Neural cell (in vitro differentiated cells): Measurements from ENCODE around the gene HOXA5.

Source experiments
- EP300 ChIP-seq: fragments of 450-650 bp; conservative IDR thresholded peaks from 2 replicates; pipeline ENCODE4 v1.6.1; 2014; ENCODE audit warnings: antibody characterized with exemption, mild to moderate bottlenecking, moderate library complexity; ENCODE audit not compliant: poor library complexity, severe bottlenecking
- EZH2 ChIP-seq: fragments of 200-600, 300-800 bp; shearing (Covaris generic), sonication (generic); IDR thresholded peaks from 2 replicates; pipeline ENCODE4 v1.6.1; 2014; ENCODE audit warnings: antibody characterized with exemption, low read length, borderline replicate concordance, mild to moderate bottlenecking; ENCODE audit not compliant: insufficient read depth, poor library complexity, severe bottlenecking
- POLR2AphosphoS5 ChIP-seq: IDR thresholded peaks from 2 replicates; pipeline ENCODE4 v1.6.1; 2012
- SMC3 ChIP-seq: fragments of 450-650 bp; conservative IDR thresholded peaks from 2 replicates; pipeline ENCODE4 v1.6.1; 2014; ENCODE audit warnings: antibody characterized with exemption, mild to moderate bottlenecking, moderate library complexity; ENCODE audit not compliant: poor library complexity
- TAF1 ChIP-seq: IDR thresholded peaks from 2 replicates; pipeline ENCODE4 v1.6.1; 2012; ENCODE audit warnings: low read depth
- TF ChIP-seq, protein P1 (sequence below): fragments of 450-650 bp; IDR thresholded peaks from 2 replicates; pipeline ENCODE4 v1.5.1; 2014; ENCODE audit warnings: antibody characterized with exemption, mild to moderate bottlenecking, moderate library complexity; ENCODE audit not compliant: poor library complexity, severe bottlenecking

DNA sequence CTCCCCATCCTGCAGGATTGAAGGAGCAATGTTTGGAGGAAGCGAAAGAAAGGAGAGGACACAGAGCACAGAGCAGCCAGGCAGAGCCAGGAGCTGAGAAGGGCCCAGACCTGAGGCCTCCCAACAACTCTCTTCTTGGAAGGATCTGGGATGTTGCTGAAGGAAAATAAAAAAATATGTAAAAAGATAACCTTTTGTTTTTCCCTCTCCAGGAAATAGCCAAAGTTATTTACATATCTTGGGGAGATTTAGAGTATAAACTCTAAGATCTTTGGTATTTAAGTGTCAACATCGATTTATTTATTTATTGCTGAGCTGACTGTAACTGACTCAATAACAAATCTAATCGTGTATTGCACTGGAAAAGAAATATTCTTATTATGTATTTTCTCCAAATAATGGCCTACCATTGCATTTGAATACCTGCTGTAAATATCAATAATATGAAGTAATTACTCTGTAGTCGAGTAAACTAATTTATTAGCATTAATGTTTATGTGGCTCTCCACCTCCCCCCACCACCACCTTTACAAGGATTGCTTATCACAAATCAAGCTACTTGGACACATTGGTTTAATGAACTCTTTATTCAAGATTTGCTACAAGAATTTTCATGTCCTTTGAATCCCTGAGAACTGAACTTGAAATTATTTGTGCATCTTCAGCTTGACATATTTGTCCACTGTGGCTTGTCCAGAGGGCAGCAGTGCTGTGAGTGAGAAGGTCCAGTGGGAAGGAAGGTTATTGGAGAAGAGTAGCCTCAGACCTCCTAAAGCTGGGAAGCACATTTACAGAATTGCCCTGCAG lies 43.4 kb upstream of the HOXA5 start:
- TF ChIP-seq, protein P1, sequence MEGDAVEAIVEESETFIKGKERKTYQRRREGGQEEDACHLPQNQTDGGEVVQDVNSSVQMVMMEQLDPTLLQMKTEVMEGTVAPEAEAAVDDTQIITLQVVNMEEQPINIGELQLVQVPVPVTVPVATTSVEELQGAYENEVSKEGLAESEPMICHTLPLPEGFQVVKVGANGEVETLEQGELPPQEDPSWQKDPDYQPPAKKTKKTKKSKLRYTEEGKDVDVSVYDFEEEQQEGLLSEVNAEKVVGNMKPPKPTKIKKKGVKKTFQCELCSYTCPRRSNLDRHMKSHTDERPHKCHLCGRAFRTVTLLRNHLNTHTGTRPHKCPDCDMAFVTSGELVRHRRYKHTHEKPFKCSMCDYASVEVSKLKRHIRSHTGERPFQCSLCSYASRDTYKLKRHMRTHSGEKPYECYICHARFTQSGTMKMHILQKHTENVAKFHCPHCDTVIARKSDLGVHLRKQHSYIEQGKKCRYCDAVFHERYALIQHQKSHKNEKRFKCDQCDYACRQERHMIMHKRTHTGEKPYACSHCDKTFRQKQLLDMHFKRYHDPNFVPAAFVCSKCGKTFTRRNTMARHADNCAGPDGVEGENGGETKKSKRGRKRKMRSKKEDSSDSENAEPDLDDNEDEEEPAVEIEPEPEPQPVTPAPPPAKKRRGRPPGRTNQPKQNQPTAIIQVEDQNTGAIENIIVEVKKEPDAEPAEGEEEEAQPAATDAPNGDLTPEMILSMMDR, result no peak
- no peak for TF ChIP-seq EZH2
- TF ChIP-seq POLR2AphosphoS5, result no peak
- no peak for TF ChIP-seq SMC3
- TF ChIP-seq TAF1, result no peak
- TF ChIP-seq EP300, result no peak
